Neural cell (in vitro differentiated cells): ENCODE measurements around the gene PAN2.

Source experiments
- CTCF ChIP-seq: fragments of 450-650 bp; IDR thresholded peaks from 2 replicates; pipeline ENCODE4 v1.5.1; 2014; ENCODE audit warnings: antibody characterized with exemption, mild to moderate bottlenecking, moderate library complexity; ENCODE audit not compliant: poor library complexity, severe bottlenecking
- EP300 ChIP-seq: fragments of 450-650 bp; conservative IDR thresholded peaks from 2 replicates; pipeline ENCODE4 v1.6.1; 2014; ENCODE audit warnings: antibody characterized with exemption, mild to moderate bottlenecking, moderate library complexity; ENCODE audit not compliant: poor library complexity, severe bottlenecking
- EZH2 ChIP-seq: fragments of 200-600, 300-800 bp; shearing (Covaris generic), sonication (generic); IDR thresholded peaks from 2 replicates; pipeline ENCODE4 v1.6.1; 2014; ENCODE audit warnings: antibody characterized with exemption, low read length, borderline replicate concordance, mild to moderate bottlenecking; ENCODE audit not compliant: insufficient read depth, poor library complexity, severe bottlenecking
- POLR2AphosphoS5 ChIP-seq: IDR thresholded peaks from 2 replicates; pipeline ENCODE4 v1.6.1; 2012
- RAD21 ChIP-seq: fragments of 450-650 bp; conservative IDR thresholded peaks from 2 replicates; pipeline ENCODE4 v1.6.1; 2014; ENCODE audit warnings: antibody characterized with exemption, mild to moderate bottlenecking, moderate library complexity
- REST ChIP-seq: IDR thresholded peaks from 2 replicates; pipeline ENCODE4 v1.6.1; 2012; ENCODE audit warnings: borderline replicate concordance
- SMC3 ChIP-seq: fragments of 450-650 bp; conservative IDR thresholded peaks from 2 replicates; pipeline ENCODE4 v1.6.1; 2014; ENCODE audit warnings: antibody characterized with exemption, mild to moderate bottlenecking, moderate library complexity; ENCODE audit not compliant: poor library complexity
- TAF1 ChIP-seq: IDR thresholded peaks from 2 replicates; pipeline ENCODE4 v1.6.1; 2012; ENCODE audit warnings: low read depth

GRCh38 chr12:56278905-56279304 is 54.9 kb downstream of the PAN2 start:
- TF ChIP-seq REST (no peak), CTCF (no peak), EP300 (no peak), RAD21 (no peak), EZH2 (no peak), POLR2AphosphoS5 (no peak), SMC3 (no peak), TAF1 (no peak)
